NCI-H2107 (cell line): ENCODE results near the gene TMEM41B.
"Not testable (repeated sequence)": the region's sequence is repeated elsewhere in the genome, so short reads cannot be mapped to it uniquely, and the experiment has no call there.

Experiments used
- DNase-seq: peaks from one replicate; lab custom pipeline; 2025; lab: John Stamatoyannopoulos, UW

TMEM41B gene

GRCh38 chr11:9260838-9261146 lies 53.6 kb downstream of the TMEM41B start:
- DNase-seq: not testable (repeated sequence)

GRCh38 chr11:9259981-9260837 lies 54.2 kb downstream of the TMEM41B start:
- DNase-seq: no peak

GRCh38 chr11:9258279-9258678 lies 56.1 kb downstream of the TMEM41B start:
- not testable (repeated sequence) for DNase-seq

- DNase-seq: no peak
These were observed 60.0 kb downstream of the TMEM41B start for GRCh38 chr11:9254416-9254815.

- DNase-seq: no peak
These were observed 61.3 kb downstream of the TMEM41B start for GRCh38 chr11:9253086-9253485.

- DNase-seq: no peak
These were observed 63.1 kb downstream of the TMEM41B start for GRCh38 chr11:9251311-9251710.

- DNase-seq: no peak
These were observed 64.2 kb downstream of the TMEM41B start for GRCh38 chr11:9250139-9250582.

- no peak for DNase-seq
These were observed 65.1 kb downstream of the TMEM41B start for GRCh38 chr11:9249252-9249651.

GRCh38 chr11:9247863-9248262 lies 66.5 kb downstream of the TMEM41B start:
- DNase-seq: no peak

GRCh38 chr11:9236242-9236641 lies 78.2 kb downstream of the TMEM41B start:
- DNase-seq: not testable (repeated sequence)

- no peak for DNase-seq
These were observed 81.9 kb downstream of the TMEM41B start for GRCh38 chr11:9232482-9232881.

- DNase-seq: no peak
These were observed 82.6 kb downstream of the TMEM41B start for GRCh38 chr11:9231848-9232177.
